Testis (tissue), 3 donors: ENCODE results near the gene HSPA9. TPM values are rescaled to one million over a fixed set of nuclear protein-coding genes. Genes with fewer than 3 reads are reported as not detected.

Experiments used
- DNase-seq: peaks from one replicate; pipeline ENCODE4 v3.0.0-alpha.2; 2019
- H3K27ac ChIP-seq, 2 donors: fragments of 200-600 bp; sonication (generic); one replicate each; pipeline ENCODE4 v1.5.1; 2019
- H3K27me3 ChIP-seq: fragments of 200-600 bp; sonication (generic); one replicate; pipeline ENCODE4 v1.5.1; 2019
- H3K36me3 ChIP-seq: fragments of 200-600 bp; sonication (generic); one replicate; pipeline ENCODE4 v1.5.1; 2017; ENCODE audit warnings: low read depth; ENCODE audit errors: missing control alignments
- H3K4me1 ChIP-seq: fragments of 200-600 bp; sonication (generic); one replicate; pipeline ENCODE4 v1.5.1; 2019
- H3K4me3 ChIP-seq, 2 donors: fragments of 200-600 bp; sonication (generic); one replicate each; pipeline ENCODE4 v1.5.1; 2017 to 2019
- H3K9me3 ChIP-seq: fragments of 200-600 bp; sonication (generic); one replicate; pipeline ENCODE4 v1.5.1; 2017
- CTCF ChIP-seq, 3 experiments: fragments of 450-650 bp in 2 of 3; fragments of 200-600 bp in 1 of 3; sonication (generic) in 1 of 3; IDR thresholded peaks; one replicate each; pipeline ENCODE4 v1.5.1; 2016 to 2019; ENCODE audit warnings: antibody characterized with exemption in 3 of 3, mild to moderate bottlenecking in 2 of 3, moderate library complexity in 1 of 3
- POLR2A ChIP-seq: fragments of 450-650 bp; IDR thresholded peaks from one replicate; pipeline ENCODE4 v1.6.1; 2017; ENCODE audit warnings: antibody characterized with exemption, mild to moderate bottlenecking, moderate library complexity
- WGBS, 2 donors: methylation state at CpG; one replicate each; pipeline ENCODE4 v1.1.5; 2018; 5-methylcytosine and 5-hydroxymethylcytosine counted together
- intact Hi-C: fragments of 100-400 bp; cut with DNase I; formaldehyde crosslinking; loops from one replicate; pipeline ENCODE4 v1.15.1; 2023; ENCODE audit warnings: low total_unique reads
- polyA plus RNA-seq: library from polyadenylated mRNA; stranded (reverse); fragments of 350-450 nt; fragmentation: Illumina TruSeq; extraction: RNeasy Lipid Tissue Mini Kit (QIAGEN cat#74804); gene quantifications from one replicate; pipeline ENCODE4 v1.2.3, GENCODE V29; 2014; ENCODE audit warnings: low read depth, low replicate concordance; ENCODE audit not compliant: insufficient read depth
- total RNA-seq, 2 donors: library from RNA; depleted of rRNA; stranded (reverse); fragments of >200 nt; gene quantifications; one replicate each; pipeline ENCODE4 v1.2.3, GENCODE V29; 2016

Gene HSPA9
- total and polyA plus RNA-seq, 3 donors from 2014 or later: 145 to 243 (median 205) TPM

- intact Hi-C loops: no loop called here
- no peaks in the 10 kb centered on the region for H3K27me3 ChIP-seq
- H3K36me3 ChIP-seq: no peaks in the 10 kb centered on the region
- no peak for DNase-seq
- H3K4me1 ChIP-seq: peaks cover 17% of the 10 kb centered on the region
- no peak for TF ChIP-seq CTCF (IDR thresholded peaks at IDR 0.05)
- TF ChIP-seq POLR2A: no peak
- H3K27ac ChIP-seq: no peak overlapping the region
- no peaks in the 10 kb centered on the region for H3K9me3 ChIP-seq
- H3K4me3 ChIP-seq: no peak overlapping the region
- 30 to 41% methylated on average over 10 of the region's 10 CpGs for WGBS, 2 donors
Observed at GRCh38 chr5:138610415-138610917, 35.3 kb upstream of the HSPA9 start.

- 90 to 92% methylated on average over 5 to 6 of the region's 6 CpGs for WGBS, 2 donors
- Histone ChIP-seq H3K36me3 (no peaks in the 10 kb centered on the region), H3K27ac (no peak overlapping the region), H3K9me3 (no peaks in the 10 kb centered on the region), H3K27me3 (no peaks in the 10 kb centered on the region), H3K4me1 (peaks cover 15% of the 10 kb centered on the region), H3K4me3 (no peak overlapping the region)
- no peak for DNase-seq
- intact Hi-C loops: no loop called here
- TF ChIP-seq CTCF (IDR thresholded peaks at IDR 0.05) (no peak), POLR2A (no peak)
Observed at GRCh38 chr5:138606378-138607064, 31.3 kb upstream of the HSPA9 start.

- H3K9me3 ChIP-seq: no peaks in the 10 kb centered on the region
- H3K27me3 ChIP-seq: no peaks in the 10 kb centered on the region
- no peak overlapping the region for H3K27ac ChIP-seq
- no peaks in the 10 kb centered on the region for H3K36me3 ChIP-seq
- no peak for DNase-seq
- no peak overlapping the region for H3K4me3 ChIP-seq
- TF ChIP-seq CTCF (IDR thresholded peaks at IDR 0.05): no peak
- TF ChIP-seq POLR2A: no peak
- peaks cover 10% of the 10 kb centered on the region for H3K4me1 ChIP-seq
- intact Hi-C loops: no loop called here
- 67 to 75% methylated on average over 2 of the region's 2 CpGs for WGBS, 2 donors
Observed at GRCh38 chr5:138605254-138605972, 30.2 kb upstream of the HSPA9 start.

- TF ChIP-seq POLR2A (no peak), CTCF (IDR thresholded peaks at IDR 0.05) (no peak)
- H3K9me3 ChIP-seq: no peaks in the 10 kb centered on the region
- DNase-seq: no peak
- no peaks in the 10 kb centered on the region for H3K27me3 ChIP-seq
- H3K36me3 ChIP-seq: no peaks in the 10 kb centered on the region
- 95 to 98% methylated on average over 10 of the region's 10 CpGs for WGBS, 2 donors
- no peaks in the 10 kb centered on the region for H3K4me1 ChIP-seq
- no peak overlapping the region for H3K4me3 ChIP-seq
- H3K27ac ChIP-seq: no peak overlapping the region
- intact Hi-C loops: no loop called here
Observed at GRCh38 chr5:138604176-138604785, 29.1 kb upstream of the HSPA9 start.
